ENCODE data around the gene TM9SF4. TPM values are rescaled to one million over a fixed set of nuclear protein-coding genes. Genes with fewer than 3 reads are reported as not detected.

Gene TM9SF4
- total RNA-seq, 4 donors from 2014 or later = 19.9 to 34.4 (median 25.2) TPM

DNA sequence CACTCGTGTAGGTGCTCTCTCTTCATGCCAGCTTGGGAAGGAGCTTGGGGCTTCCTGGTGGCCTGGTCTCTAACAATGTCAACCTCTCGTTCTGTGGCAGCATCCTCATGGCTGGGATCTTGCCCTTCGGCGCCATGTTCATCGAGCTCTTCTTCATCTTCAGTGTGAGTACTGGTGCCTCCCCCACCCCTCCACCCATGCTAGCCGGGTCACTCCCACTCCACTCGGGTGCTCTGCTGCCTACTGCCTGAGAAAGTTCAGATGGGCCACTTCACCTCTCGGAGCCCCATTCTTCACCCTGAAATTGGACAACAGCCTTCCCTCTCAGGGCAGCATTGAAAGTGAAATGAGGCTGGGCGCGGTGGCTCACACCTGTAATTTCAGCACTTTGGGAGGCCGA lies 48.8 kb downstream of the TM9SF4 start:
- Histone ChIP-seq H3K9me3 (no peaks in the 10 kb centered on the region), H3K4me1 (peaks cover 13 to 15% (median 14%) of the 10 kb centered on the region in 4 donors), H3K27me3 (no peaks in the 10 kb centered on the region), H3K4me3 (no peak overlapping the region), H3K36me3 (peaks cover 65 to 90% (median 81%) of the 10 kb centered on the region in 4 donors), H3K27ac (replicated peaks in 1 of 4) (no peak overlapping the region)
- 95% methylated on average over 11 of the region's 11 CpGs for WGBS
- no peak for DNase-seq (ENCODE audit: extremely low spot score)
- intact Hi-C loops (cut with DNase I) = no loop called here
- no peak for TF ChIP-seq POLR2AphosphoS5 (IDR thresholded peaks at IDR 0.05)
- no peak for TF ChIP-seq EP300 (IDR thresholded peaks at IDR 0.05)

DNA sequence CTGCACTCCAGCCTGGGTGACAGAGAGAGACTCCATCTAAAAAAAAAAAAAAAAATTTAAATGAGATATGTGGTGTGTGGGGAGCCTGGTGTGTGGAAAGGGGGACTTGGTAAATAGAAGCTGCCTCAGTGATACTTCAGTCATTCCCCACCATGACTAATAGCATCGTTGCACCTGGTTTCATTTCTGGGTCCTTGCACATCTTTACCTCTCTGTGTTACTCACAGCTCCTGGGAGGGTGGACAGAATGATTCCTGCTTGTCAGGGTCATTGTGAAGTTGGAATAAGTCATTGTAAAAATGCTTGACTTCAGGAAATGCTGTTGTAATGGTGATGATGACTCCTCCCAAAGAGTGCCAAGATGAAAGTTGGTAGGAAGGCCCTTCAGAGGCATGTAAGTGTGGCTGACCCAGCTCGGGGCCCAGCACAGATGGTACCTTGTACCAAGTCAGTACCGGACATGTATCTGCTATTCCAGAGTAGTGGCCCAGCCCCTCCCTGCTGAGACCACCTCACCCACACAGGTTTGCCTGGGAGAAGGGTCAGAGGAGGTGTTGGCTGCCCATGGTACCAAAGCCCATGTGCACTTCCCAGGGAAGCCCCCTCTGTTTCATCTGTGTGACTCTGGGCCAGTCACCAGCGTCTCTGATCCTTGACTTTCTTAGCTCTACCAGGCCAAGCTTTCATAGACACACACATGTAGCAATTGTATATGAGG lies 49.6 kb downstream of the TM9SF4 start:
- Histone ChIP-seq H3K27ac (replicated peaks in 1 of 4) (no peak overlapping the region), H3K36me3 (peaks cover 66 to 90% (median 81%) of the 10 kb centered on the region in 4 donors), H3K4me3 (no peak overlapping the region), H3K9me3 (no peaks in the 10 kb centered on the region), H3K27me3 (no peaks in the 10 kb centered on the region), H3K4me1 (peaks cover 13 to 15% (median 14%) of the 10 kb centered on the region in 4 donors)
- 92% methylated on average over 1 of the region's 4 CpGs for WGBS
- intact Hi-C loops (cut with DNase I) = no loop called here
- TF ChIP-seq, protein P1, sequence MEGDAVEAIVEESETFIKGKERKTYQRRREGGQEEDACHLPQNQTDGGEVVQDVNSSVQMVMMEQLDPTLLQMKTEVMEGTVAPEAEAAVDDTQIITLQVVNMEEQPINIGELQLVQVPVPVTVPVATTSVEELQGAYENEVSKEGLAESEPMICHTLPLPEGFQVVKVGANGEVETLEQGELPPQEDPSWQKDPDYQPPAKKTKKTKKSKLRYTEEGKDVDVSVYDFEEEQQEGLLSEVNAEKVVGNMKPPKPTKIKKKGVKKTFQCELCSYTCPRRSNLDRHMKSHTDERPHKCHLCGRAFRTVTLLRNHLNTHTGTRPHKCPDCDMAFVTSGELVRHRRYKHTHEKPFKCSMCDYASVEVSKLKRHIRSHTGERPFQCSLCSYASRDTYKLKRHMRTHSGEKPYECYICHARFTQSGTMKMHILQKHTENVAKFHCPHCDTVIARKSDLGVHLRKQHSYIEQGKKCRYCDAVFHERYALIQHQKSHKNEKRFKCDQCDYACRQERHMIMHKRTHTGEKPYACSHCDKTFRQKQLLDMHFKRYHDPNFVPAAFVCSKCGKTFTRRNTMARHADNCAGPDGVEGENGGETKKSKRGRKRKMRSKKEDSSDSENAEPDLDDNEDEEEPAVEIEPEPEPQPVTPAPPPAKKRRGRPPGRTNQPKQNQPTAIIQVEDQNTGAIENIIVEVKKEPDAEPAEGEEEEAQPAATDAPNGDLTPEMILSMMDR (IDR thresholded peaks at IDR 0.05) = no peak
- TF ChIP-seq EP300 (IDR thresholded peaks at IDR 0.05) (no peak), POLR2A (IDR thresholded peaks at IDR 0.05; ENCODE audit: low read depth) (no peak), POLR2AphosphoS5 (IDR thresholded peaks at IDR 0.05) (no peak)
- DNase-seq (ENCODE audit: extremely low spot score) = no peak

DNA sequence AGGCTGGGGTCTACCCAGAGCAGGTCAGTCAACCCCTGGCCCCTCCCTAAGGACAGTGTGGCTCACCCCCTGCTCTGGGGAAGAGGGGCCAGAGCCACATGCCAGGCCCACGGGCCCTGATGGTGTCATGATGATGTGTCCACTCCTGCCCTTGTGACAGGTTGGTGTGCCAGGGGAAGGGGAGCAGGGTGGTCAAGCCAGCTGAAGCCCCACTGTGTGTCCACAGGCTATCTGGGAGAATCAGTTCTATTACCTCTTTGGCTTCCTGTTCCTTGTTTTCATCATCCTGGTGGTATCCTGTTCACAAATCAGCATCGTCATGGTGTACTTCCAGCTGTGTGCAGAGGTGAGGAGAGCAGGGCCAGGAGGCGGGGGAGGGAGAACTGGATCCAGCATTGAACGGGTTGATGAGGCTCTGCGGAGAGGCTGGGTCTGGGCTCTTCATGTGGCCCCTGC lies 50.3 kb downstream of the TM9SF4 start:
- DNase-seq (ENCODE audit: extremely low spot score) = no peak
- H3K27me3 ChIP-seq = no peaks in the 10 kb centered on the region
- no peaks in the 10 kb centered on the region for H3K9me3 ChIP-seq
- H3K36me3 ChIP-seq = peaks cover 62 to 90% (median 84%) of the 10 kb centered on the region in 4 donors
- H3K4me3 ChIP-seq = no peak overlapping the region
- intact Hi-C loops (cut with DNase I) = no loop called here
- TF ChIP-seq EP300 (IDR thresholded peaks at IDR 0.05) (no peak), POLR2AphosphoS5 (IDR thresholded peaks at IDR 0.05) (no peak)
- H3K27ac ChIP-seq (replicated peaks in 1 of 4) = no peak overlapping the region
- peaks cover 10 to 11% (median 10%) of the 10 kb centered on the region in 4 donors for H3K4me1 ChIP-seq
- 92% methylated on average over 5 of the region's 5 CpGs for WGBS

DNA sequence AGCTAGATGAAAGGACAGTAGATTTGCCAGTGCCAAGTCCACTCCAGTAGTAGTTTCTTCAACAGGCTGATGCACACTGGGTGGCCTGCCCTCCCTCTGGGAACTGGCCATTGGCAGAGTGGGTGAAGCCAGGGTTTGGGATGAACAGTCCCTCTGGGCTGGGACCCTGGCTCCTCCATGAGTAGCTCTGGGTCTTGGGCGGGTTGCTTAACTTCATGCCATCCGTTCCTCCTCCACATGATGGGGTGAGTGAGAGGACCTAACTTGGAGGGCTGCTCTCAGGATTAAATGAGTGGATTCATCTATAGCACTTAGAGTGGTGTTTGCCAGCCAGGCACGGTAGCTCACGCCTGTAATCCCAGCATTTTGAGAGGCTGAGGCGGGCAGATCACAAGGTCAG lies 50.8 kb downstream of the TM9SF4 start:
- intact Hi-C loops (cut with DNase I) = no loop called here

DNA sequence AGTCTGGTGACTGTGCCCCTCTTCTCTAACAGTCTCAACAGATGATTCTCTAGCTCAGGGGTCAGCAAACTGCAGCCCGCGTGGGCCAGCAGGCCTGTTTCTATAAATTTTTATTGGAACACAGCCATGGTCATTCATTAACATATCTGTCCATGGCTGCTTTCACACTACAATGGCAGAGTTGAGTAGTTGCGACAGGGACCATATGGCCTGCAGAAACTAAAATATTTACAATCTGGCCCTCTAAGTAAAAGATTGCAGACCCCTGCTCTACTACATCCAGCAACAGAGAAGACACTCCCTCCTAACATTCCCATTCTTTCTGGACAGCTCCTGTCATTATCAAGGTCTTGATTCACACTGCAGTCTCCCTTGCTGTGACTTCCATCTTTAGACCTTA lies 52.8 kb downstream of the TM9SF4 start:
- 55% methylated on average over 3 of the region's 3 CpGs for WGBS
- no peak for DNase-seq (ENCODE audit: extremely low spot score)
- Histone ChIP-seq H3K4me1 (no peaks in the 10 kb centered on the region), H3K4me3 (no peak overlapping the region), H3K36me3 (peaks cover 70 to 100% (median 92%) of the 10 kb centered on the region in 4 donors), H3K27ac (replicated peaks in 1 of 4) (no peak overlapping the region), H3K9me3 (no peaks in the 10 kb centered on the region), H3K27me3 (no peaks in the 10 kb centered on the region)
- no peak for TF ChIP-seq EP300 (IDR thresholded peaks at IDR 0.05)
- no peak for TF ChIP-seq POLR2A (IDR thresholded peaks at IDR 0.05; ENCODE audit: low read depth)
- no peak for TF ChIP-seq POLR2AphosphoS5 (IDR thresholded peaks at IDR 0.05)
- TF ChIP-seq, protein P1 (IDR thresholded peaks at IDR 0.05) = no peak
- intact Hi-C loops (cut with DNase I) = no loop called here

More for the DNA sequence above, 50.8 kb downstream of the TM9SF4 start:
- Histone ChIP-seq H3K4me1 (peaks cover 4 to 5% (median 5%) of the 10 kb centered on the region in 4 donors), H3K9me3 (no peaks in the 10 kb centered on the region), H3K27ac (replicated peaks in 1 of 4) (no peak overlapping the region), H3K36me3 (peaks cover 62 to 90% (median 86%) of the 10 kb centered on the region in 4 donors), H3K4me3 (no peak overlapping the region), H3K27me3 (no peaks in the 10 kb centered on the region)
- TF ChIP-seq EP300 (IDR thresholded peaks at IDR 0.05) (no peak), POLR2A (IDR thresholded peaks at IDR 0.05; ENCODE audit: low read depth) (no peak), POLR2AphosphoS5 (IDR thresholded peaks at IDR 0.05) (no peak)
- TF ChIP-seq, protein P1 (IDR thresholded peaks at IDR 0.05) = no peak
- DNase-seq (ENCODE audit: extremely low spot score) = no peak
- 94% methylated on average over 4 of the region's 5 CpGs for WGBS

All from esophagus muscularis mucosa (tissue), 4 donors.